ENCODE results near the gene TDRD10.
A peak's percentile ranks its signal among the peaks of the same experiment; 100 is the strongest.

Gene TDRD10

GRCh38 chr1:154557248-154557938, 55.4 kb downstream of the TDRD10 start:
- POLR2A ChIA-PET = interaction anchor here (0.6 kb wide), 1 partner anchor 387 kb away, joined by 3 read pairs; no protein-coding TSS in a partner anchor
- peak overlapping the region; percentile 79 for H3K4me3 ChIP-seq (ENCODE audit: low read depth, low read length)
- CTCF ChIA-PET = interaction anchor here (1.3 to 4.2 kb wide), 5 partner anchors 11 to 386 kb away, joined by 3 to 26 read pairs (median 5); no protein-coding TSS in a partner anchor
- TF ChIP-seq CTCF (IDR thresholded peaks at IDR 0.05; ENCODE audit: insufficient read depth, low read length, missing control alignments) = no peak
- no peak for DNase-seq (ENCODE audit: low read depth, low spot score)

GRCh38 chr1:154557939-154558719, 56.1 kb downstream of the TDRD10 start, which contains the start of gene UBE2Q1:
Gene UBE2Q1 (minus strand): TSS chr1:154558662. CDS start chr1:154558553, 109 bp downstream.
- peak within 1 kb of the TSS; percentile 79 for H3K4me3 ChIP-seq (ENCODE audit: low read depth, low read length)
- ChIA-PET POLR2A (interaction anchor here (0.6 to 0.7 kb wide), 2 partner anchors 387 to 403 kb away, joined by 3 read pairs; no protein-coding TSS in a partner anchor), CTCF (interaction anchor here (1.3 to 4.2 kb wide), 2 partner anchors 12 to 386 kb away, joined by 3 to 26 read pairs; no protein-coding TSS in a partner anchor)
- no peak for DNase-seq (ENCODE audit: low read depth, low spot score)
- no peak for TF ChIP-seq CTCF (IDR thresholded peaks at IDR 0.05; ENCODE audit: insufficient read depth, low read length, missing control alignments)

DNA sequence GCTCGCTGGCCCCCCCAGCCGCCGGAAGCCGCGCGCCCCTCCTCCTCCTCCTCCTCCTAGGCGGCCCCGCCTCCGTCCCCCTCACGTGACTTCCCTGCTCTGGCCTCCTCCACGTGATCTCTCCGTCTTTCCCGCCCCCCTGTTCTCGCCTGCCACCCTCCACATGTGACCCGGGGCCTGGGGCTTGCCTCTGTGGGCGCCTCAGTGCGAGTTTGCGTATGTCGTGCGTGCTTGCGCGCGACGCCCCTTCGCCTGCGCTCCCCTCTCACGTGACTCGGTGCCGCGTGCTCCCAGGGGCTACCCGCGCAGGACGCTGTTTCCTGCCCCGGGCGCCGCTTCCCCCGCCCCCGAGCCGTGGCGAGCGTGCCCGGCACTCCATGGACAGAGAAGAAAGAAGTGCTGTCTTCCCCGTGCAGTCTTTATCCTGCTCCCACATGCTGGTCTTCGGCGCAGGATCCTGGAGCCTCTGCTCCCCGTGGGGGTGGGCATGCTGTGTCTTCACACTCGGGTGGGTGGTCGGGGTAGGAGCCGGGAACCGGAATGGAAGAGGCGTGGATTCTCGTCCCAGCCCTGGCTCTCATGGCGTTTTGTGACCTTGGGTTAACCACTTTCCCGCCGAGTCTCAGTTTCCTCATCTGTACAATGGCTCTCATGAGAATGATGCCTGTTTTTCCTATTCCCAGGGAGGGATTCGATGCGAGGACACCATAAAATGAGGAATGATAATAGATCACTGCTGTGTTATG, 56.9 kb downstream of the TDRD10 start:
- ChIA-PET CTCF (interaction anchor here (0.8 to 4.2 kb wide), 40 partner anchors 10 to 533 kb away, joined by 3 to 44 read pairs (median 6); partner anchors contain the start of genes ADAR, CHRNB2, KCNN3 and LENEP), POLR2A (no interaction called here)
- peak; percentile 94 for DNase-seq (ENCODE audit: low read depth, low spot score)
- H3K4me3 ChIP-seq (ENCODE audit: low read depth, low read length) = peak overlapping the region; percentile 79
- TF ChIP-seq CTCF (IDR thresholded peaks at IDR 0.05; ENCODE audit: insufficient read depth, low read length, missing control alignments) = no peak

DNA sequence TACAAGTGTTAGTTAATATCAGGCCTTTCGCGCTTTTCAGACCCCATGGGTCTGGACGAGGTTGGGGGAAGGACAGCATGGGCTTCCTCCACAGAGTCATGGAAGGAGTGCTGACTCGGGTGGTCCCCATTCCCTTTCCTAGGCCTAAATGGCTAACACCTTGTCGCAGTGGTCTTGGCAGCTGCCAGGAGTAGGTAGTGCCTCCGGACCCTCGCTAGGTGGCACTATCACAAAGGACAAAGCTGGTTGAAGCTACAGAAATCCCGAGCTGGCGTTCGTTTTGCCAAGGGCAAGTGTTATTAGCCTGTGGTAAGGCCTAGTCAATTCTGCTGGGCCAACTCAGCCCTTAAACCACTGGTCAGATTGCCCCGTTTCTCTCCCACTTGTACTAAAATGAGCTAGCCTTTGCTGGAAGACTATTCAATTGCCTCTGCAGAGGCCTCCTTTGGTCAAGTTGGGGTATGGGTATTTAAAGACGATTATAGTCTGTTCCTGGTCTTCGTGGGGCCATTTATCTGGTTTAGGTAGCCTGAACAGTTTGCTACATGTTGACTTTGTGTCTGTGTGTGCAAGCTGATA, 57.5 kb downstream of the TDRD10 start:
- TF ChIP-seq CTCF (IDR thresholded peaks at IDR 0.05; ENCODE audit: insufficient read depth, low read length, missing control alignments) = peak; percentile 94
- peak overlapping the region; percentile 79 for H3K4me3 ChIP-seq (ENCODE audit: low read depth, low read length)
- DNase-seq (ENCODE audit: low read depth, low spot score) = peak; percentile 54
- POLR2A ChIA-PET = no interaction called here
- CTCF ChIA-PET = interaction anchor here (0.6 to 2.5 kb wide), 60 partner anchors 9 to 555 kb away, joined by 3 to 44 read pairs (median 5); partner anchors contain the start of genes ADAM15, ADAR, CHRNB2 and KCNN3

GRCh38 chr1:154565876-154566275, 63.9 kb downstream of the TDRD10 start:
- no peak for DNase-seq (ENCODE audit: low read depth, low spot score)
- TF ChIP-seq CTCF (IDR thresholded peaks at IDR 0.05; ENCODE audit: insufficient read depth, low read length, missing control alignments) = no peak
- CTCF ChIA-PET = interaction anchor here (1.0 kb wide), 1 partner anchor 19 kb away, joined by 3 read pairs; no protein-coding TSS in a partner anchor
- POLR2A ChIA-PET = no interaction called here
- no peak overlapping the region for H3K4me3 ChIP-seq (ENCODE audit: low read depth, low read length)
